Fibroblast of gingiva (primary cell): Measurements from ENCODE around the gene LILRB2.
"Not testable (repeated sequence)": the region's sequence is repeated elsewhere in the genome, so short reads cannot be mapped to it uniquely, and the experiment has no call there.

Experiments used
- DNase-seq: peaks from one replicate; pipeline ENCODE4 v3.0.0-alpha.2; 2011; ENCODE audit warnings: low read depth

The LILRB2 gene

GRCh38 chr19:54281007-54281728, at the start of gene LILRB2:
LILRB2 (minus strand) TSS chr19:54281110; CDS start chr19:54280496, 614 bp downstream.
- DNase-seq: no peak

GRCh38 chr19:54329476-54330165, 48.7 kb upstream of the LILRB2 start:
- no peak for DNase-seq

GRCh38 chr19:54328781-54329180, 47.9 kb upstream of the LILRB2 start:
- not testable (repeated sequence) for DNase-seq

GRCh38 chr19:54325631-54326030, 44.7 kb upstream of the LILRB2 start:
- DNase-seq: no peak

GRCh38 chr19:54325194-54325621, 44.3 kb upstream of the LILRB2 start:
- DNase-seq: peak; percentile 10

GRCh38 chr19:54324071-54324470, 43.2 kb upstream of the LILRB2 start:
- no peak for DNase-seq

- DNase-seq: not testable (repeated sequence)
Observed at GRCh38 chr19:54322934-54323333, 42.0 kb upstream of the LILRB2 start.

GRCh38 chr19:54322295-54322694, 41.4 kb upstream of the LILRB2 start:
- DNase-seq: not testable (repeated sequence)

- DNase-seq: no peak
Observed at GRCh38 chr19:54319892-54320670, 39.2 kb upstream of the LILRB2 start.

GRCh38 chr19:54319049-54319448, 38.1 kb upstream of the LILRB2 start:
- DNase-seq: no peak

GRCh38 chr19:54317965-54318240, 37.0 kb upstream of the LILRB2 start:
- DNase-seq: no peak

GRCh38 chr19:54317108-54317964, 36.4 kb upstream of the LILRB2 start:
- DNase-seq: no peak

GRCh38 chr19:54316746-54317107, 35.8 kb upstream of the LILRB2 start:
- no peak for DNase-seq

- DNase-seq: no peak
Observed at GRCh38 chr19:54315956-54316355, 35.0 kb upstream of the LILRB2 start.

GRCh38 chr19:54312436-54313377, 31.8 kb upstream of the LILRB2 start, which contains the start of gene LILRA5:
LILRA5 (minus strand) TSS chr19:54313166; CDS start chr19:54313019, 147 bp downstream.
- no peak for DNase-seq

- DNase-seq: no peak
Observed at GRCh38 chr19:54312011-54312410, 31.1 kb upstream of the LILRB2 start.

- no peak for DNase-seq
Observed at GRCh38 chr19:54311486-54311885, 30.6 kb upstream of the LILRB2 start.

GRCh38 chr19:54310543-54310942, 29.6 kb upstream of the LILRB2 start:
- DNase-seq: no peak

- DNase-seq: no peak
Observed at GRCh38 chr19:54309811-54310210, 28.9 kb upstream of the LILRB2 start.

- DNase-seq: no peak
Observed at GRCh38 chr19:54307389-54308020, 26.6 kb upstream of the LILRB2 start.
